ENCODE data around the gene ABHD5. TPM values are rescaled to one million over a fixed set of nuclear protein-coding genes. Genes with fewer than 3 reads are reported as not detected.
"Not testable (repeated sequence)": the region's sequence is repeated elsewhere in the genome, so short reads cannot be mapped to it uniquely, and the experiment has no call there.

Gene ABHD5
- total and polyA plus RNA-seq, 12 donors, result 6.1 to 43.4 (median 21.9) TPM

DNA sequence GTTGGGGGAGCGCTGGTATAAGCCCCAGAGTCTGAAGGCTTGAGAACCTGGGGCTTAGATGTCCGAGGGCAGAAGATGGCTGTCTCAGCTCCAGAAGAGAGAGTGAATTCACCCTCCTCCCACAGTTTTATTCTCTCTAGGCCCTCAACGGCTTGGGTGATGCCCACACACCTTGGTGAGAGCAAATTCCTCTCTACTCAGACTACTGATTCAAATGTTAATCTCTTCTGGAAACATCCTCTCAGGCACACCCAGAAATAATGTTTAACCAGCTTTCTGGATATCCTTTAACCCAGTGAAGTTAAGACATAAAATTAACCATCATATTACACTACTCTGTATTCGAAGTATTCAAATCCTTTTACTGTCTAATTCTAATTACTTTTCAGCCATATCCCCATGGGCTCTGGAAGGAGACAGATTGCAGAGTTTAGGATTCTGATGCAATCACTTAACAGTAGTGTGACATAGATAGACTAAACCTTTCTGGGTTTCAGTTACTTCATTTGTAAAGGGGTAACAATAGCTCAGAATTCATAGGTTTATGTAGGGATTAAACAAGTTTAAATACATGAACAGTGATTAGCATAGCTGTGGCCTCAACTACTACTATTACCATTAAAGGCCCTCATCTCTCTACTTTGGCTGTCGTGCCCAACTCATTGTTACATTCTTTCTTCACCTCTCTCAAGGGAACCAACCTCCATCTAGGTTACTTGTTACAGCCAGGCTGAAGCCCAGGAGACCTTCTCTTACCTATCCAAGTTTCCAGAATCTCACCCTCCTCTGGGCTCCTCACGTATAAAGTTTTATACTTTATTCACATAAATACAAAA lies 43.2 kb upstream of the ABHD5 start:
- Histone ChIP-seq H3K27me3 (no peaks in the 10 kb centered on the region), H3K36me3 (replicated peaks in 1 of 2) (no peaks in the 10 kb centered on the region), H3K27ac (no peak overlapping the region), H3K4me3 (no peak overlapping the region), H3K9me3 (replicated peaks in 1 of 3) (no peaks in the 10 kb centered on the region), H3K4me1 (replicated peaks in 1 of 2) (no peaks in the 10 kb centered on the region)
- no peak for DNase-seq
- no peak for TF ChIP-seq POLR2A (IDR thresholded peaks at IDR 0.05)
- TF ChIP-seq CTCF (IDR thresholded peaks at IDR 0.05), result no peak
- intact Hi-C loops (cut with DNase I), result no loop called here
- WGBS, 4 donors, result 81 to 89% (median 86%) methylated on average over 6 of the region's 6 CpGs

GRCh38 chr3:43648957-43649356 lies 41.8 kb upstream of the ABHD5 start:
- Histone ChIP-seq H3K36me3 (replicated peaks in 1 of 2) (no peaks in the 10 kb centered on the region), H3K27me3 (no peaks in the 10 kb centered on the region), H3K27ac (no peak overlapping the region), H3K4me3 (no peak overlapping the region), H3K4me1 (replicated peaks in 1 of 2) (no peaks in the 10 kb centered on the region), H3K9me3 (replicated peaks in 1 of 3) (no peaks in the 10 kb centered on the region)
- WGBS, 4 donors, result 80 to 93% (median 83%) methylated on average over 3 of the region's 3 CpGs
- intact Hi-C loops (cut with DNase I), result no loop called here
- DNase-seq, result no peak
- TF ChIP-seq POLR2A (IDR thresholded peaks at IDR 0.05) (no peak), CTCF (IDR thresholded peaks at IDR 0.05) (no peak)

DNA sequence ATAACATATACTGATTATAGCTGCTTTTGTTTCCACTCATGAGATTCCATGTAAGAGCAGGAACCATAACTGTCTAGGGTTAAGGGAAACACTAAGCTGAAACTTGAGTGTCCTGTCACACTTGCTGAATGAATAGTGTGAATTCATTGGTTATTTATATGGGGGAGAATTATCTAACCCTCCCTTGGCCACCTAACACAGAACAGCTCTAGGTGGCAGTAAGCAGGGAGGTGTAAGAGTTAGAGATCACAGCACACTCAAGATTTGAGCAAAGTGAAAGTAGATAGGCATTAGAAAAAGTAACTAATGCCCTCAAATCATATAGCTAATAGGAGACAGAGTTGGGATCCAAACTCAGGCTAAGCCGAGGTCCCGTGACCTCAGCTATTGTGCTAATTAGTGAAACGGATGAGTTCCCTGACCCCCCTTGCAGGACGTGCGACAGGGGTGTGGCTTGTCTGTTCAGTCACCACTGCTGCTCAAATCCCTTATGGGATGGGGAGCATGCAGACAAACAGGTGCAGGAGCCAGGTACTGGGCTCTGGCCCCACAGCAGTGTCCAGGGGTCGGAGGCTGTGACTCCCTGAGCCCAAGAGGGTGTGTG lies 41.3 kb upstream of the ABHD5 start:
- no peak for DNase-seq
- H3K36me3 ChIP-seq (replicated peaks in 1 of 2), result no peaks in the 10 kb centered on the region
- H3K27me3 ChIP-seq, result no peaks in the 10 kb centered on the region
- no peak overlapping the region for H3K4me3 ChIP-seq
- TF ChIP-seq POLR2A (IDR thresholded peaks at IDR 0.05) (no peak), CTCF (IDR thresholded peaks at IDR 0.05) (no peak)
- no peaks in the 10 kb centered on the region for H3K9me3 ChIP-seq (replicated peaks in 1 of 3)
- no peaks in the 10 kb centered on the region for H3K4me1 ChIP-seq (replicated peaks in 1 of 2)
- no peak overlapping the region for H3K27ac ChIP-seq
- intact Hi-C loops (cut with DNase I), result no loop called here
- 52 to 65% (median 58%) methylated on average over 6 of the region's 6 CpGs for WGBS, 4 donors

- DNase-seq, result no peak
- H3K36me3 ChIP-seq (replicated peaks in 1 of 2), result no peaks in the 10 kb centered on the region
- no peaks in the 10 kb centered on the region for H3K27me3 ChIP-seq
- TF ChIP-seq CTCF (IDR thresholded peaks at IDR 0.05), result no peak
- no peaks in the 10 kb centered on the region for H3K4me1 ChIP-seq (replicated peaks in 1 of 2)
- H3K27ac ChIP-seq, result no peak overlapping the region
- H3K4me3 ChIP-seq, result no peak overlapping the region
- intact Hi-C loops (cut with DNase I), result no loop called here
- 50 to 53% (median 52%) methylated on average over 1 of the region's 1 CpG for WGBS, 4 donors
- H3K9me3 ChIP-seq (replicated peaks in 1 of 3), result no peaks in the 10 kb centered on the region
Observed at GRCh38 chr3:43650345-43650744, 40.4 kb upstream of the ABHD5 start.

- DNase-seq; H3K27ac ChIP-seq; H3K9me3 ChIP-seq (replicated peaks in 1 of 3); H3K36me3 ChIP-seq (replicated peaks in 1 of 2); H3K4me1 ChIP-seq (replicated peaks in 1 of 2); intact Hi-C loops (cut with DNase I); H3K4me3 ChIP-seq; H3K27me3 ChIP-seq: not testable (repeated sequence)
- 95 to 98% (median 97%) methylated on average over 6 to 22 of the region's 22 CpGs for WGBS, 4 donors
Observed at GRCh38 chr3:43656390-43656789, 34.3 kb upstream of the ABHD5 start.
